Panc1 (cell line): ENCODE results near the gene RASIP1. TPM values are rescaled to one million over a fixed set of nuclear protein-coding genes. Genes with fewer than 3 reads are reported as not detected.

Experiments
- ATAC-seq: fragments of 200-7000 bp; cut with Tn5 transposase; 2 replicates; pipeline ENCODE4 v1.9.1; 2020; ENCODE audit warnings: mild to moderate bottlenecking, moderate library complexity
- BruUV-seq: library from RNA; stranded (reverse); fragments of 400-500 nt; replicated peaks from 2 replicates; lab custom pipeline; 2021; lab: Mats Ljungman, UMichigan
- CTCF ChIA-PET: fragments of 300-600 bp; sonication (Branson Sonifier 250); formaldehyde crosslinking; loops from one replicate; lab custom pipeline; 2022; ENCODE audit warnings: antibody characterized with exemption; lab: Charles Lee
- POLR2A ChIA-PET: fragments of 300-600 bp; sonication (Branson Sonifier 250); formaldehyde crosslinking; loops from one replicate; lab custom pipeline; 2022; ENCODE audit warnings: antibody characterized with exemption; lab: Charles Lee
- DNase-seq: peaks from one replicate; pipeline ENCODE4 v3.0.0-alpha.2; 2010; ENCODE audit warnings: low read depth, low spot score
- H3K27ac ChIP-seq: 2 replicates; pipeline ENCODE4 v1.5.1; 2011; ENCODE audit warnings: mild to moderate bottlenecking, low read length, inconsistent platforms
- H3K27me3 ChIP-seq: fragments of 200-500 bp; sonication (Bioruptor generic); 2 replicates; pipeline ENCODE4 v1.6.0; 2014; ENCODE audit warnings: low read length, inconsistent platforms; ENCODE audit not compliant: control insufficient read depth, insufficient read depth
- H3K36me3 ChIP-seq: fragments of 200-500 bp; sonication (Bioruptor generic); 2 replicates; pipeline ENCODE4 v1.5.1; 2014; ENCODE audit warnings: inconsistent platforms, mild to moderate bottlenecking, low read length, moderate library complexity; ENCODE audit not compliant: control insufficient read depth, insufficient read depth
- H3K4me1 ChIP-seq: 2 replicates; pipeline ENCODE4 v1.5.1; 2011; ENCODE audit warnings: inconsistent platforms, mild to moderate bottlenecking, low read length, moderate library complexity; ENCODE audit not compliant: control insufficient read depth, insufficient read depth
- H3K4me3 ChIP-seq, 2 experiments: 2 replicates each; pipeline ENCODE4 v1.5.1; 2011 to 2012; ENCODE audit warnings: low read depth in 2 of 2, low read length in 2 of 2, mild to moderate bottlenecking in 2 of 2, inconsistent platforms in 1 of 2, moderate library complexity in 1 of 2
- H3K9me3 ChIP-seq: fragments of 200-500 bp; sonication (Bioruptor generic); 2 replicates; pipeline ENCODE4 v1.5.1; 2014; ENCODE audit warnings: low read depth, mild to moderate bottlenecking, inconsistent platforms, low read length, moderate library complexity; ENCODE audit not compliant: control insufficient read depth, insufficient read depth
- CTCF ChIP-seq: fragments of 450-650 bp; IDR thresholded peaks from 2 replicates; pipeline ENCODE4 v1.5.1; 2017; ENCODE audit warnings: mild to moderate bottlenecking
- POLR2AphosphoS5 ChIP-seq: IDR thresholded peaks from 2 replicates; pipeline ENCODE4 v1.6.1; 2012; ENCODE audit warnings: mild to moderate bottlenecking, low read depth, low read length, moderate library complexity
- SIN3A ChIP-seq: IDR thresholded peaks from 2 replicates; pipeline ENCODE4 v1.6.1; 2012; ENCODE audit warnings: low read depth, mild to moderate bottlenecking, low read length, moderate library complexity, borderline replicate concordance; ENCODE audit not compliant: insufficient read depth
- TCF7L2 ChIP-seq: IDR thresholded peaks from 2 replicates; pipeline ENCODE4 v1.6.1; 2011; ENCODE audit warnings: mild to moderate bottlenecking, low read depth, low read length, inconsistent platforms
- in situ Hi-C: cut with HindIII; loops from 2 replicates; pipeline ENCODE4 v1.10.0; 2016; ENCODE audit warnings: low sequenced_read_pairs, low pct_unique_long_range_greater_than_20kb
- intact Hi-C: fragments of 100-400 bp; cut with micrococcal nuclease; formaldehyde crosslinking; loops from one replicate; pipeline ENCODE4 v1.10.0; 2022; ENCODE audit not compliant: unreplicated experiment
- total RNA-seq: library from RNA; stranded (reverse); gene quantifications from one replicate; pipeline ENCODE4 v1.2.1, GENCODE V29; 2021; ENCODE audit not compliant: unreplicated experiment
- TF ChIP-seq, protein P1 (sequence below), 2 experiments: IDR thresholded peaks; 2 replicates each; pipeline ENCODE4 v1.6.1; 2011 to 2012; ENCODE audit warnings: low read depth in 2 of 2, control low read depth in 1 of 2, low read length in 1 of 2, mild to moderate bottlenecking in 1 of 2, moderate library complexity in 1 of 2; ENCODE audit not compliant: insufficient read depth in 1 of 2

Gene RASIP1
- total RNA-seq, 1 experiment from 2014 or later = 0.41 TPM

DNA sequence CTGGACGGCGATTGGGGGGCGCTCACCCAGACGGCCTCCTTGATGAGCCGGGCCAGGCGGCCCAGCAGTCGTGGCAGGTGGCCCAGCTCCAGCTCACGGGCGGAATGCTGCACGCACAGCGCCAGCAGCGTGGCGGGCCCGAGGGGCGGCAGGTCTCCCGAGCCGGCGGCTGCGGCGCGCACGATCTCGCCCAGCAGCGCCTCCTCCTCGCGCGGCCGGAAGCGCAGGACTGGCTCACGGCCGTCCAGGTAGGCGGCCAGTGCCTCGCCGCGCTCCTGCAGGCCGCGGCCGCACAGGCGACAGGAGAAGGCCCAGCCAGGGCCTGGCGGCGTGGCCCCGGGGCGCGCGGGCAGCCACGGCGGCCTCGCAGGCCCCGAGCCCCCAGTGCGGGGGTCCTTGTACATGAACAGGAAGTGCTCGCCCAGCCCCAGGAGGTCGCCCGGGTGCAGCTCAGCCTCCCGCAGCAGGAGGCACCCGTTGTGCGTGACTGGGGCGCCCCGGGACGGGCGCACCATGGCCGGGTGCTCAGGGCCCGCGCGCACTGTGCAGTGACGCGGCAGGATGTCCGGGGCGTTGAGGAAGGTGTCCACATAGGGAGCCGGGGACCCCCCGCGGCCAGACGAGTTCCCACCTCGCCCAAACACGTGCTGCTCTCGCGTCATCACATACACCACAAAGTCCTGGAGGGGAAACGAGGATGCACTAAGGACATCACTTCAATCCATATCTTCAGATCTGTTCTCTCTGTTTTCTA lies 11.3 kb downstream of the RASIP1 start:
- H3K4me3 ChIP-seq = no peak overlapping the region

DNA sequence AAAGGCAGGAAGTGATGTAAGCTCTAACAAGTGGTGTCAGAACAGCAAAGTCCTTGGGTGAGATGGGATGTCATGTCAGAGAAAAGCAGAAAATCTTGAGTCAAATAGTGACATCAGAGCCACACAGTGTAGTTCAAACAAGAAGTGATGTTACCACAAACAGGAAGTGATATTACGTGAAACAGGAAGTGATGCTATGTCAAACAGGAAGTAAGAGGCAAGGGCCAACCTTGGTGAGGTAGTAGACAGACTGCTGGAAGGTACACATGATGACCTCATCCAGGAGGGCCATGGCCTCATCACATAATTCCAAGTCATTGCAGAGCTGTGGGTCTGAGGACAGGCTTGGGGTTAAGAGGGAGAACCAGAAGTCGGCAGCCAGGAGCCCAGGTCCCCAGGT lies 13.9 kb downstream of the RASIP1 start:
- Histone ChIP-seq H3K4me1 (no peaks in the 10 kb centered on the region), H3K27ac (no peak overlapping the region), H3K27me3 (no peaks in the 10 kb centered on the region), H3K9me3 (no peaks in the 10 kb centered on the region), H3K36me3 (no peaks in the 10 kb centered on the region), H3K4me3 (no peak overlapping the region)
- intact Hi-C loops = no loop called here
- in situ Hi-C loops = no loop called here
- ChIA-PET CTCF (no interaction called here), POLR2A (interaction anchor here (0.6 kb wide), 1 partner anchor 9 kb away, joined by 6 read pairs; no protein-coding TSS in a partner anchor)
- BruUV-seq = no TSS peak
- ATAC-seq (no peak), DNase-seq (no peak)
- TF ChIP-seq POLR2AphosphoS5 (no peak), SIN3A (no peak), TCF7L2 (no peak), CTCF (no peak)
- TF ChIP-seq, protein P1, sequence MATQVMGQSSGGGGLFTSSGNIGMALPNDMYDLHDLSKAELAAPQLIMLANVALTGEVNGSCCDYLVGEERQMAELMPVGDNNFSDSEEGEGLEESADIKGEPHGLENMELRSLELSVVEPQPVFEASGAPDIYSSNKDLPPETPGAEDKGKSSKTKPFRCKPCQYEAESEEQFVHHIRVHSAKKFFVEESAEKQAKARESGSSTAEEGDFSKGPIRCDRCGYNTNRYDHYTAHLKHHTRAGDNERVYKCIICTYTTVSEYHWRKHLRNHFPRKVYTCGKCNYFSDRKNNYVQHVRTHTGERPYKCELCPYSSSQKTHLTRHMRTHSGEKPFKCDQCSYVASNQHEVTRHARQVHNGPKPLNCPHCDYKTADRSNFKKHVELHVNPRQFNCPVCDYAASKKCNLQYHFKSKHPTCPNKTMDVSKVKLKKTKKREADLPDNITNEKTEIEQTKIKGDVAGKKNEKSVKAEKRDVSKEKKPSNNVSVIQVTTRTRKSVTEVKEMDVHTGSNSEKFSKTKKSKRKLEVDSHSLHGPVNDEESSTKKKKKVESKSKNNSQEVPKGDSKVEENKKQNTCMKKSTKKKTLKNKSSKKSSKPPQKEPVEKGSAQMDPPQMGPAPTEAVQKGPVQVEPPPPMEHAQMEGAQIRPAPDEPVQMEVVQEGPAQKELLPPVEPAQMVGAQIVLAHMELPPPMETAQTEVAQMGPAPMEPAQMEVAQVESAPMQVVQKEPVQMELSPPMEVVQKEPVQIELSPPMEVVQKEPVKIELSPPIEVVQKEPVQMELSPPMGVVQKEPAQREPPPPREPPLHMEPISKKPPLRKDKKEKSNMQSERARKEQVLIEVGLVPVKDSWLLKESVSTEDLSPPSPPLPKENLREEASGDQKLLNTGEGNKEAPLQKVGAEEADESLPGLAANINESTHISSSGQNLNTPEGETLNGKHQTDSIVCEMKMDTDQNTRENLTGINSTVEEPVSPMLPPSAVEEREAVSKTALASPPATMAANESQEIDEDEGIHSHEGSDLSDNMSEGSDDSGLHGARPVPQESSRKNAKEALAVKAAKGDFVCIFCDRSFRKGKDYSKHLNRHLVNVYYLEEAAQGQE (IDR thresholded peaks at IDR 0.05; ENCODE audit: insufficient read depth in 1 of 2, low read depth in 2 of 2, low read length in 1 of 2) = no peak

More for the DNA sequence above, 11.3 kb downstream of the RASIP1 start:
- DNase-seq = no peak
- no peaks in the 10 kb centered on the region for H3K9me3 ChIP-seq
- ATAC-seq = no peak
- H3K27me3 ChIP-seq = no peaks in the 10 kb centered on the region
- no peaks in the 10 kb centered on the region for H3K36me3 ChIP-seq
- ChIA-PET CTCF (no interaction called here), POLR2A (no interaction called here)
- BruUV-seq = no TSS peak
- H3K27ac ChIP-seq = no peak overlapping the region
- intact Hi-C loops (no loop called here), in situ Hi-C loops (no loop called here)
- H3K4me1 ChIP-seq = no peaks in the 10 kb centered on the region
- TF ChIP-seq CTCF = no peak
- no peak for TF ChIP-seq POLR2AphosphoS5
- TF ChIP-seq SIN3A = no peak
- no peak for TF ChIP-seq TCF7L2
